Neuronal stem cell (in vitro differentiated cells): ENCODE measurements around the gene FN3K.

Source experiments
- DNase-seq: peaks from one replicate; pipeline ENCODE4 v3.0.0-alpha.2; 2013; ENCODE audit warnings: low spot score
- H2AFZ ChIP-seq: one replicate; pipeline ENCODE4 v1.6.1; 2013; ENCODE audit warnings: mild to moderate bottlenecking, low read length, inconsistent platforms
- H2AK5ac ChIP-seq: 2 replicates; pipeline ENCODE4 v1.6.1; 2013; ENCODE audit warnings: low read depth, mild to moderate bottlenecking, inconsistent platforms, low read length, moderate library complexity, mixed read lengths
- H2BK120ac ChIP-seq: 2 replicates; pipeline ENCODE4 v1.6.1; 2013; ENCODE audit warnings: low read depth, mild to moderate bottlenecking, inconsistent platforms, low read length, moderate library complexity, mixed read lengths
- H2BK12ac ChIP-seq: one replicate; pipeline ENCODE4 v1.6.1; 2013; ENCODE audit warnings: low read length, inconsistent platforms
- H2BK15ac ChIP-seq: 2 replicates; pipeline ENCODE4 v1.6.1; 2013; ENCODE audit warnings: mild to moderate bottlenecking, low read length, inconsistent platforms, mixed read lengths
- H2BK5ac ChIP-seq: one replicate; pipeline ENCODE4 v1.6.1; 2013; ENCODE audit warnings: inconsistent platforms, mild to moderate bottlenecking, low read length, moderate library complexity
- H3K14ac ChIP-seq: one replicate; pipeline ENCODE4 v1.6.1; 2013; ENCODE audit warnings: low read length, inconsistent platforms
- H3K18ac ChIP-seq: 2 replicates; pipeline ENCODE4 v1.6.1; 2013; ENCODE audit warnings: low read length, inconsistent platforms
- H3K23ac ChIP-seq: 2 replicates; pipeline ENCODE4 v1.6.1; 2013; ENCODE audit warnings: low read depth, mild to moderate bottlenecking, mixed read lengths, low read length, inconsistent platforms; ENCODE audit not compliant: poor library complexity
- H3K27ac ChIP-seq: replicated peaks from 3 replicates; pipeline ENCODE4 v1.5.1; 2013; ENCODE audit warnings: low read length, inconsistent platforms
- H3K27me3 ChIP-seq, 3 experiments: 2 replicates each; pipeline ENCODE4 v1.6.1; 2013; ENCODE audit warnings: low read length in 3 of 3, mild to moderate bottlenecking in 2 of 3, inconsistent platforms in 1 of 3, low read depth in 1 of 3, mixed read lengths in 1 of 3, moderate library complexity in 1 of 3; ENCODE audit not compliant: control insufficient read depth in 3 of 3, insufficient read depth in 3 of 3
- H3K36me3 ChIP-seq, 2 donors: replicated peaks in 1 of 2; 2 replicates each; pipeline ENCODE4 v1.6.1; 2013; ENCODE audit warnings: low read length in 2 of 2; ENCODE audit not compliant: control insufficient read depth in 2 of 2, insufficient read depth in 2 of 2
- H3K4ac ChIP-seq: 2 replicates; pipeline ENCODE4 v1.6.1; 2013; ENCODE audit warnings: inconsistent platforms, mild to moderate bottlenecking, low read length, moderate library complexity
- H3K4me1 ChIP-seq, 2 donors: 1 replicate in 1 of 2; 2 replicates in 1 of 2; pipeline ENCODE4 v1.6.1; 2013; ENCODE audit warnings: low read length in 2 of 2, low read depth in 1 of 2; ENCODE audit not compliant: control insufficient read depth in 2 of 2, insufficient read depth in 1 of 2
- H3K4me2 ChIP-seq: one replicate; pipeline ENCODE4 v1.6.1; 2013; ENCODE audit warnings: mild to moderate bottlenecking, low read length, inconsistent platforms; ENCODE audit not compliant: insufficient read depth, poor library complexity, severe bottlenecking
- H3K4me3 ChIP-seq, 2 donors: 2 replicates each; pipeline ENCODE4 v1.5.1; 2013; ENCODE audit warnings: low read length in 2 of 2, mild to moderate bottlenecking in 2 of 2, inconsistent platforms in 1 of 2, moderate library complexity in 1 of 2
- H3K79me1 ChIP-seq: one replicate; pipeline ENCODE4 v1.6.1; 2013; ENCODE audit warnings: low read depth, mild to moderate bottlenecking, inconsistent platforms, low read length, moderate library complexity
- H3K9ac ChIP-seq: one replicate; pipeline ENCODE4 v1.6.1; 2013; ENCODE audit warnings: mild to moderate bottlenecking, low read depth, low read length, inconsistent platforms; ENCODE audit not compliant: poor library complexity
- H3K9me3 ChIP-seq, 2 donors: replicated peaks in 1 of 2; 2 replicates each; pipeline versions ENCODE3 to v1.6.1; 2013; ENCODE audit warnings: low read length in 2 of 2, mild to moderate bottlenecking in 2 of 2, inconsistent platforms in 1 of 2, low read depth in 1 of 2, mixed read lengths in 1 of 2, moderate library complexity in 1 of 2; ENCODE audit not compliant: control insufficient read depth in 2 of 2, insufficient read depth in 1 of 2
- H4K8ac ChIP-seq: one replicate; pipeline ENCODE4 v1.6.1; 2013; ENCODE audit warnings: low read depth, mild to moderate bottlenecking, inconsistent platforms, low read length, moderate library complexity
- H4K91ac ChIP-seq: one replicate; pipeline ENCODE4 v1.6.1; 2013; ENCODE audit warnings: low read length, low read depth, mild to moderate bottlenecking, inconsistent platforms; ENCODE audit not compliant: poor library complexity
- WGBS, 2 donors: extraction: QIAGEN DNeasy Blood & Tissue Kit; methylation state at CpG; one replicate each; pipeline ENCODE4 v1.1.7; 2013; ENCODE audit warnings: missing lambda C conversion rate in 2 of 2, mixed read lengths in 1 of 2; ENCODE audit not compliant: insufficient read length in 2 of 2, insufficient replicate concordance in 1 of 2; ENCODE audit errors: extremely low coverage in 2 of 2; 5-methylcytosine and 5-hydroxymethylcytosine counted together

The FN3K gene

DNA sequence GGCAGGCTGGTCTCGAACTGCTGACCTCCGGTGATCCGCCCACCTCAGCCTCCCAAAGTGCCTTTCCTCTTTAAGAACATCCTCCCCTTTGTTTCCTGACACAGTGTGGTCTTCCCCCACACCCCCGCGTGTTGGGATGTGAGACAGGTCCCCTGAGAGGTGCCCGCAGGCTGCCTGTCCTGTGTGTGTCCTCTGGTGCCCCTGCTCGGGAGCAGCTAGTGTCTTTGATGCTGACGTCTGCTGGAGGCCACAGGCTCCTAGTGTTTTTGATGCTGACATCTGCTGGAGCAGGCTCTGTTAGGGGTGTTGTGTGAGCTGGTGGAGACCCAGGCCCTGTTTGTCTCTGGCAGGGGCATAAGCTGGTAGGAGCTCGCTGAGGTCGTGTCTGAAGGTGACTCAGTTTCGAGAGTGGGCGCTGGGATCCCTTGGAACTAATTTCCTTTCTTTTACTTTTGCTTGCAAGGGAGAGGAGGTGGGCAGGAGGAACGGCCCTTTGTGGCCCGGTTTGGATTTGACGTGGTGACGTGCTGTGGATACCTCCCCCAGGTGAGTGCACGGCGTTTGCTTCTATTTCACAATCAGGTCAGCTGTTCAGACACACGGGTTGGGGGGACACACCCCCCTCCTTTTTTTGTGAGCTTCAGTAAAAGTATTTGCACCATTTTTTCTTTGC lies 12.9 kb upstream of the FN3K start:
- Histone ChIP-seq H2BK15ac (no peak overlapping the region), H3K18ac (no peak overlapping the region), H3K4me3 (no peak overlapping the region), H3K4me1 (peaks cover 5 to 6% of the 10 kb centered on the region in 2 donors), H2BK12ac (no peak overlapping the region), H2AFZ (no peak overlapping the region), H4K8ac (no peak overlapping the region), H3K9me3 (peaks cover 0 to 2% of the 10 kb centered on the region in 2 donors), H2AK5ac (no peak overlapping the region), H2BK120ac (no peak overlapping the region), H3K4me2 (no peak overlapping the region), H3K27me3 (no peaks in the 10 kb centered on the region), H3K79me1 (peaks cover 5% of the 10 kb centered on the region), H4K91ac (no peak overlapping the region), H3K23ac (no peak overlapping the region), H3K14ac (no peak overlapping the region), H3K36me3 (peaks cover 26 to 65% of the 10 kb centered on the region in 2 donors), H3K4ac (no peak overlapping the region), H2BK5ac (no peak overlapping the region), H3K27ac (no peak overlapping the region), H3K9ac (no peak overlapping the region)
- no peak for DNase-seq
- WGBS, 2 donors = no CpG with 5 or more reads among the region's 19 CpGs

DNA sequence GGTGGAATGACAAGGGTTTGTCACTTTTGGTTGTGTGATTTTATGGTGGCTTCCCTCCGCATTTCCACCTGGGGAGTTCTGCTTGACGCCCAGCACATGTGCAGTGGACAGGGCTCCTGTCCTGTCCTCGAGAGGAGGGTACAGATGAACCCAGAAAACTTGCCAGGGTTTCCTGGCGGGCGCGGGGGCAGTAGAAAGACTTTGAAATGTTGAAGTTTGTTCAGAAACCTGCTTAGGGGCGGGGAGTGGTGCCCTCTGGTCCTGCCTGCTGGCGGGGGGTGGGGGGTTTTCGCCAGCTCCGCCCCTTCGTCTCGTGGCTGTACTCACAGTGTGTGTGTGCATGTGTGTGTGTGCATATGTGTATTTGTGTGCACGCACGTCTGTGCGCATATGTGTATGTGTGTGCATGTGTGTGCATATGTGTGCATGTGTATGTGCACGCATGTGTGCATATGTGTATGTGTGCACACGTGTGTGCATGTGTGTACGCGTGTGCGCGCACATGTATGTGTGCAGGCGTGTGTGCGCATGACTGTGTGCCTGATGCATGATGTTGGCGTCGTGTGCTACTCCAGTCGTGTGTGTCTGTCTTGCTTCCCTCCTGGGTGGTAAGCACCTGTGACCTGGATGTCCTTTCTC lies 12.1 kb upstream of the FN3K start:
- Histone ChIP-seq H2BK5ac (no peak overlapping the region), H2BK120ac (no peak overlapping the region), H3K9ac (peak overlapping the region; percentile 72), H3K4ac (no peak overlapping the region), H3K18ac (no peak overlapping the region), H2BK15ac (no peak overlapping the region), H3K36me3 (peaks cover 29 to 72% of the 10 kb centered on the region in 2 donors), H4K91ac (no peak overlapping the region), H3K79me1 (peaks cover 5% of the 10 kb centered on the region), H3K14ac (peak overlapping the region; percentile 87), H3K4me2 (no peak overlapping the region), H2AK5ac (no peak overlapping the region), H3K27ac (no peak overlapping the region), H4K8ac (peak overlapping the region; percentile 96), H3K4me3 (peak overlapping the region in 1 of 2 donors; percentile 53), H2AFZ (no peak overlapping the region), H3K9me3 (peaks cover 0 to 2% of the 10 kb centered on the region in 2 donors), H3K23ac (peak overlapping the region; percentile 75), H2BK12ac (no peak overlapping the region), H3K4me1 (no peaks in the 10 kb centered on the region), H3K27me3 (no peaks in the 10 kb centered on the region)
- WGBS, 2 donors = no CpG with 5 or more reads among the region's 26 CpGs
- no peak for DNase-seq

DNA sequence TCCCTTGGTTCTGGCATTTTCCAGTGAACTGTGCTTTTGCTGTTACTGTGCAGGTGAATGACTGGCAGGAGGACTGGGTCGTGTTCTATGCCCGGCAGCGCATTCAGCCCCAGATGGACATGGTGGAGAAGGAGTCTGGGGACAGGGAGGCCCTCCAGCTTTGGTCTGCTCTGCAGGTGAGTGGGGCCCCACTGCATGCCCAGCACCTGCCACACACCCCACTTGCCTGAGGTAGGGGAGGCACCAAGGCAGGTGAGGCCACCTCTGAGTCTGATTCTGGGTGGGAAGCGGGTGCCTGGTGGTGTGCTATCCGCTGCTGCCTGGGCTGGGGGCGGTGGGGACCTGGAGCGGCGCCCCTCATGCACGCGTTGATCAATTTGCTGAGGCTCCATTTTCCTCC lies 9.0 kb upstream of the FN3K start:
- no peak overlapping the region for H2AFZ ChIP-seq
- peaks cover 33 to 71% of the 10 kb centered on the region in 2 donors for H3K36me3 ChIP-seq
- H2BK15ac ChIP-seq = no peak overlapping the region
- H3K79me1 ChIP-seq = peaks cover 5% of the 10 kb centered on the region
- no peak overlapping the region for H4K8ac ChIP-seq
- no peak overlapping the region for H2BK120ac ChIP-seq
- no peak overlapping the region for H2AK5ac ChIP-seq
- no peaks in the 10 kb centered on the region for H3K27me3 ChIP-seq
- H3K4me2 ChIP-seq = no peak overlapping the region
- no peak overlapping the region for H3K23ac ChIP-seq
- H3K18ac ChIP-seq = no peak overlapping the region
- H2BK12ac ChIP-seq = no peak overlapping the region
- no CpG with 5 or more reads among the region's 10 CpGs for WGBS, 2 donors
- no peak overlapping the region for H3K4me3 ChIP-seq
- H3K27ac ChIP-seq = no peak overlapping the region
- H3K9ac ChIP-seq = peak overlapping the region; percentile 21
- peak overlapping the region; percentile 82 for H2BK5ac ChIP-seq
- H3K4ac ChIP-seq = no peak overlapping the region
- H4K91ac ChIP-seq = no peak overlapping the region
- peaks cover 0 to 4% of the 10 kb centered on the region in 2 donors for H3K9me3 ChIP-seq
- no peak for DNase-seq
- H3K14ac ChIP-seq = no peak overlapping the region
- H3K4me1 ChIP-seq = no peaks in the 10 kb centered on the region

DNA sequence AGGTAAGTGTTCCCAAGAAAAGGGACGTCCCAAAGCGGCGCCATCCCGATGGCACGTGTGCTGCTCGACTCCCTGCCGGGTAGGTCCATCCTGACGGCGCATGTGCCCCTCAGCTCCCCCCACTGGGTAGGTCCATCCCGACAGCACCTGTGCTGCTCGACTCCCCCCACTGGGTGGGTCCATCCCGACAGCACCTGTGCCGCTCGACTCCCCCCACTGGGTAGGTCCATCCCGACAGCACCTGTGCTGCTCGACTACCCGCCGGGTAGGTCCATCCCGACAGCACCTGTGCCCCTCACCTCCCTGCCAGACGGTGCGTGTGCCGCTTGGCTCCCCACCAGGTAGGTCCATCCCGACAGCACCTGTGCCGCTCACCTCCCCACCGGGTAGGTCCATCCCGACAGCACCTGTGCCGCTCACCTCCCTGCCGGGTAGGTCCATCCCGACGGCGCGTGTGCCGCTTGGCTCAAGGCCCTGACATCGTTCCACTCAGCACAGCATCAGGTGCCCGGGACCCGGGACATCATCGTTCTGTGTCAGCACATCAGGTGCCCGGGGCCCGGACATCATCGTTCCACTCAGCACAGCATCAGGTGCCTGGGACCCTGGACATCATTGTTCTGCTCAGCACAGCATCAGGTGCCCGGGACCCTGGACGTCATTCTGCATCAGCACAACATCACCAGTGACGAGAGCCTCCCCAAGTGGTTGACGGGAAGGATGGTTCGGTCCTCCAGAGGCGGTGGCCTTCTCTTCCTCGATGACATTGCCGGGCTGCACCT lies 5.7 kb upstream of the FN3K start:
- WGBS, 2 donors = no CpG with 5 or more reads among the region's 48 CpGs
- peak overlapping the region; percentile 85 for H3K23ac ChIP-seq
- no peak for DNase-seq

More for the DNA sequence above, 5.7 kb upstream of the FN3K start:
- H2AK5ac ChIP-seq = no peak overlapping the region
- peak overlapping the region; percentile 60 for H3K9ac ChIP-seq
- H3K4me2 ChIP-seq = no peak overlapping the region
- peak overlapping the region; percentile 17 for H4K8ac ChIP-seq
- no peak overlapping the region for H2BK12ac ChIP-seq
- no peak overlapping the region for H2BK120ac ChIP-seq
- no peak overlapping the region for H3K4me3 ChIP-seq
- H3K79me1 ChIP-seq = peaks cover 2% of the 10 kb centered on the region
- no peak overlapping the region for H4K91ac ChIP-seq
- no peak overlapping the region for H3K4ac ChIP-seq
- H3K36me3 ChIP-seq = peaks cover 29 to 79% of the 10 kb centered on the region in 2 donors
- no peak overlapping the region for H2BK5ac ChIP-seq
- H3K18ac ChIP-seq = peak overlapping the region; percentile 27
- H2BK15ac ChIP-seq = no peak overlapping the region
- no peaks in the 10 kb centered on the region for H3K4me1 ChIP-seq
- H2AFZ ChIP-seq = no peak overlapping the region
- H3K27ac ChIP-seq = no peak overlapping the region
- no peaks in the 10 kb centered on the region for H3K27me3 ChIP-seq
- peak overlapping the region; percentile 56 for H3K14ac ChIP-seq
- H3K9me3 ChIP-seq = peaks cover 12 to 14% of the 10 kb centered on the region in 2 donors
